ENCODE measurements around the gene ZNF75A.

ZNF75A gene

DNA sequence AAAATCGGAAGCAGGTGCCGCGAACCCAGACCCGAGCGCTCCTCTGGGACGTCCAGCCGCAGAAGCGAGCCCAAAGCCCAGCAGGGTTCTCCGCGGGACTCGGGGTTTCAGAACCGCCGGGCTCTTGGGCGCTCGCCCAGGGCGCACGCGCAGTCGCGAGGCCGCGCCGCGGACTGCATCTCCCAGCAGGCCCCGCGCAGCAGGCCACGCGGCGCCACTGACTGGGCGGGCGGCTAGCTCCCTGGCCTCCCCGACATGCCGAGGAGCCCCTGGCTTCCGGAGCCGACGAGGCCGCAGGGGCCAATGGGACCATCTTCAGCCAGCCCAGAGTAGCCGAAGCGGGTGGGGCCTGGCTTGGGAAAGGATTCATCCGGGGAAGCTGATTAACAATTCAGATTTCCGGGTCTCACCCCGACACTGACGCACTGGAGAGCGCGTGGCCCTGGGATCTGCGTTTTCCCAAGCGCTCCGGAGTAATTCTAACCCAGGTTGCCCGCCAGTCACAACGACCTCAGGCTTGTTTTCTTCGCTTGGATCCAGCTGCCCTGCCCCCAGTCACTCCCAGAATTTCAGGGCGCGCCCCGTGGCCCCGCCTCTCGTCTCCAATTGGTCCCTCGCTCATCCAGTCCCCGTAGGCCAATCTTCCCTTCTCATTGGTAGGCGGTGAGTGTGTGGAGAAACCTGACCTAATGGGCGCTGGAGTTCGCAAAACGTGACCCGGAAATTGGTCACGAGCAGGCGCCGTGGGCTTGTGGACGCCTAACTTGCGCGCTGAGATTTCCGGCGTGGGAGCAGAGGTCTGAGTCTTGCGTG, 22.4 kb upstream of the ZNF75A start, which contains the start of gene ZNF263:
Gene ZNF263 (plus strand): TSS at position 762 of the 813 bp plus-strand sequence. CDS start 328 bp downstream, outside the sequence.
- H3K27me3 ChIP-seq (ENCODE audit: control insufficient read depth in 3 of 3, insufficient read depth in 3 of 3, low read depth in 1 of 3, low read length in 3 of 3), result no peaks in the 10 kb centered on the region
- H2AK5ac ChIP-seq (ENCODE audit: low read depth, low read length), result peak within 1 kb of the TSS; percentile 96
- H4K8ac ChIP-seq (ENCODE audit: low read depth, low read length), result no peak within 1 kb of the TSS
- H2AFZ ChIP-seq (ENCODE audit: low read length), result peak within 1 kb of the TSS; percentile 90
- peak within 1 kb of the TSS; percentile 100 for H3K4me2 ChIP-seq (ENCODE audit: insufficient read depth, low read length, poor library complexity, severe bottlenecking)
- peak within 1 kb of the TSS; percentile 91 for H3K18ac ChIP-seq (ENCODE audit: low read length)
- H3K4me3 ChIP-seq (ENCODE audit: low read length in 2 of 2), result peak within 1 kb of the TSS; percentile 90 to 95
- peak within 1 kb of the TSS; percentile 11 for H2BK5ac ChIP-seq (ENCODE audit: low read length)
- no peak within 1 kb of the TSS for H2BK12ac ChIP-seq (ENCODE audit: low read length)
- DNase-seq (ENCODE audit: low spot score), result peak; percentile 91
- WGBS, 2 donors (ENCODE audit: extremely low coverage in 2 of 2, insufficient read length in 2 of 2, insufficient replicate concordance in 1 of 2), result no CpG with 5 or more reads among the region's 72 CpGs
- peak within 1 kb of the TSS; percentile 82 for H3K23ac ChIP-seq (ENCODE audit: low read depth, low read length, poor library complexity)
- H2BK120ac ChIP-seq (ENCODE audit: low read depth, low read length), result no peak within 1 kb of the TSS
- H3K79me1 ChIP-seq (ENCODE audit: low read depth, low read length), result peaks cover 16% of the 10 kb centered on the region
- peaks cover 10 to 17% of the 10 kb centered on the region in 2 donors for H3K9me3 ChIP-seq (replicated peaks in 1 of 2; ENCODE audit: control insufficient read depth in 2 of 2, insufficient read depth in 1 of 2, low read depth in 1 of 2, low read length in 2 of 2)
- peak within 1 kb of the TSS; percentile 98 for H3K27ac ChIP-seq (replicated peaks; ENCODE audit: low read length)
- H4K91ac ChIP-seq (ENCODE audit: low read depth, low read length, poor library complexity), result no peak within 1 kb of the TSS
- H2BK15ac ChIP-seq (ENCODE audit: low read length), result no peak within 1 kb of the TSS
- peak within 1 kb of the TSS; percentile 83 for H3K9ac ChIP-seq (ENCODE audit: low read depth, low read length, poor library complexity)
- peaks cover 8 to 12% of the 10 kb centered on the region in 2 donors for H3K4me1 ChIP-seq (ENCODE audit: control insufficient read depth in 2 of 2, insufficient read depth in 1 of 2, low read depth in 1 of 2, low read length in 2 of 2)
- peak within 1 kb of the TSS; percentile 42 for H3K4ac ChIP-seq (ENCODE audit: low read length)
- H3K36me3 ChIP-seq (replicated peaks in 1 of 2; ENCODE audit: control insufficient read depth in 2 of 2, insufficient read depth in 2 of 2, low read length in 2 of 2), result peaks cover 12 to 37% of the 10 kb centered on the region in 2 donors
- no peak within 1 kb of the TSS for H3K14ac ChIP-seq (ENCODE audit: low read length)

DNA sequence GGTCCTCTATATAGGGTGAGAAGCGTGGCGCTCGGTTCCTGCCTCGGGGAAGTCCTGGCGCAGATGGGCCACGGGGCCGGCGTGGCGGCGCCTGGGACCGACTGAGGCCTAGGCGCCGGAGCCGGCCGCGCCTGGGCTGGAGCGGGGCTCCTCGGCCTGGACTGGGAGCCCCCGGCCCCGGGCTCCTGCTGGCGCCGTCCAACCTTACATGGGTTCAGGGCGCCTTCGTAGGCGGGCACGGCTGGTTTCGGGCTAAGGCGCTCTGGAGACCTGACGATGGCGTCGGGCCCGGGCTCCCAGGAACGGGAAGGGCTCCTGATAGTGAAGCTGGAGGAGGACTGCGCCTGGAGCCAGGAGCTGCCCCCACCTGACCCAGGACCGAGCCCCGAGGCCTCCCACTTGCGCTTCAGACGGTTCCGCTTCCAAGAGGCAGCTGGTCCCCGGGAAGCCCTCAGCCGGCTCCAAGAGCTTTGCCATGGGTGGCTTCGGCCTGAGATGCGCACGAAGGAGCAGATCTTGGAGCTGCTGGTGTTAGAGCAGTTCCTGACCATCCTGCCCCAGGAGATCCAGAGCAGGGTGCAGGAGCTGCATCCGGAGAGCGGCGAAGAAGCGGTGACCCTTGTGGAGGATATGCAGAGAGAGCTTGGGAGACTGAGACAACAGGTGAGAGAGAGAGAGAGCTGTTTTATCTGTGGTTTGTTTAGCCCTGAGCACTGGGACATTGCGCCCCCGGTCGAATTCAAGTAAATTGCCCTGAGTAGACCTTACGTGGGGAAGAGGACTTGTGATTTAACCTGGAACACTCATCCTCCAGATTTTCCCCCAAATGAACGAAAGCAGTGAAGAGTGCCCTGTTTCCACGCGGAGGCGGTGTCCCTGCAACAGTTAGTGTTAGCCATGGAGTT, 21.5 kb upstream of the ZNF75A start:
- WGBS, 2 donors (ENCODE audit: extremely low coverage in 2 of 2, insufficient read length in 2 of 2, insufficient replicate concordance in 1 of 2), result no CpG with 5 or more reads among the region's 56 CpGs
- no peak for DNase-seq (ENCODE audit: low spot score)
- peak overlapping the region; percentile 90 for H2AFZ ChIP-seq (ENCODE audit: low read length)

DNA sequence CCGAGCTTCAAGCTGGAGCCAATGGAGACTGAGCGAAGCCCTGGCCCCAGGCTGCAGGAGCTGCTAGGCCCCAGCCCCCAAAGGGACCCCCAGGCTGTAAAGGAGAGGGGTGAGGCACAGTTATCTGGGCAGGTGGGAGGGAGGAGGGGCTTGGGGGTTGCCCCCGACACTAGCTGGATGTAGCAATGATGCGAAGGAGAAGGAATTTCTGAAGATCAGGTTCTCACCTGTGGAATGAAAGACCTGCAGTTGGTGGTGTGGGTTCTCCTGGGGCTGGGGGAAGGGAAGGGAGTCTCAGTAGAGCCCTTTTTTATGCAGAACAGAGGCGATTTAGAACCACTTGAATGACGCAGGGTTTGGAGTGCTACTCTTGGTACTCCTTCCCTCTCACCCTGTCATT, 20.2 kb upstream of the ZNF75A start:
- Histone ChIP-seq H3K36me3 (replicated peaks in 1 of 2; ENCODE audit: control insufficient read depth in 2 of 2, insufficient read depth in 2 of 2, low read length in 2 of 2) (peaks cover 30 to 58% of the 10 kb centered on the region in 2 donors), H3K4me1 (ENCODE audit: control insufficient read depth in 2 of 2, insufficient read depth in 1 of 2, low read depth in 1 of 2, low read length in 2 of 2) (peaks cover 8 to 12% of the 10 kb centered on the region in 2 donors), H4K8ac (ENCODE audit: low read depth, low read length) (no peak overlapping the region), H3K4me2 (ENCODE audit: insufficient read depth, low read length, poor library complexity, severe bottlenecking) (no peak overlapping the region), H2BK5ac (ENCODE audit: low read length) (no peak overlapping the region), H2BK12ac (ENCODE audit: low read length) (no peak overlapping the region), H2BK15ac (ENCODE audit: low read length) (no peak overlapping the region), H2AFZ (ENCODE audit: low read length) (no peak overlapping the region), H3K79me1 (ENCODE audit: low read depth, low read length) (peaks cover 16% of the 10 kb centered on the region), H3K18ac (ENCODE audit: low read length) (no peak overlapping the region), H3K4me3 (ENCODE audit: low read length in 2 of 2) (peak overlapping the region in 1 of 2 donors; percentile 95), H4K91ac (ENCODE audit: low read depth, low read length, poor library complexity) (no peak overlapping the region), H3K23ac (ENCODE audit: low read depth, low read length, poor library complexity) (no peak overlapping the region), H3K9ac (ENCODE audit: low read depth, low read length, poor library complexity) (no peak overlapping the region), H3K9me3 (replicated peaks in 1 of 2; ENCODE audit: control insufficient read depth in 2 of 2, insufficient read depth in 1 of 2, low read depth in 1 of 2, low read length in 2 of 2) (peaks cover 28 to 37% of the 10 kb centered on the region in 2 donors), H2AK5ac (ENCODE audit: low read depth, low read length) (no peak overlapping the region), H3K4ac (ENCODE audit: low read length) (no peak overlapping the region), H3K27ac (replicated peaks; ENCODE audit: low read length) (no peak overlapping the region), H2BK120ac (ENCODE audit: low read depth, low read length) (no peak overlapping the region), H3K27me3 (ENCODE audit: control insufficient read depth in 3 of 3, insufficient read depth in 3 of 3, low read depth in 1 of 3, low read length in 3 of 3) (no peaks in the 10 kb centered on the region), H3K14ac (ENCODE audit: low read length) (no peak overlapping the region)
- DNase-seq (ENCODE audit: low spot score), result no peak
- whole genome bisulfite sequencing, 2 donors (ENCODE audit: extremely low coverage in 2 of 2, insufficient read length in 2 of 2, insufficient replicate concordance in 1 of 2), result no CpG with 5 or more reads among the region's 6 CpGs

More for the DNA sequence above, 21.5 kb upstream of the ZNF75A start:
- Histone ChIP-seq H3K4ac (ENCODE audit: low read length) (no peak overlapping the region), H3K4me3 (ENCODE audit: low read length in 2 of 2) (peak overlapping the region; percentile 90 to 95), H3K9ac (ENCODE audit: low read depth, low read length, poor library complexity) (peak overlapping the region; percentile 83), H2BK12ac (ENCODE audit: low read length) (no peak overlapping the region), H2AK5ac (ENCODE audit: low read depth, low read length) (peak overlapping the region; percentile 96), H3K9me3 (replicated peaks in 1 of 2; ENCODE audit: control insufficient read depth in 2 of 2, insufficient read depth in 1 of 2, low read depth in 1 of 2, low read length in 2 of 2) (peaks cover 15 to 24% of the 10 kb centered on the region in 2 donors), H3K27me3 (ENCODE audit: control insufficient read depth in 3 of 3, insufficient read depth in 3 of 3, low read depth in 1 of 3, low read length in 3 of 3) (no peaks in the 10 kb centered on the region), H3K23ac (ENCODE audit: low read depth, low read length, poor library complexity) (peak overlapping the region; percentile 82), H3K79me1 (ENCODE audit: low read depth, low read length) (peaks cover 16% of the 10 kb centered on the region), H3K14ac (ENCODE audit: low read length) (no peak overlapping the region), H3K4me2 (ENCODE audit: insufficient read depth, low read length, poor library complexity, severe bottlenecking) (peak overlapping the region; percentile 100), H2BK120ac (ENCODE audit: low read depth, low read length) (no peak overlapping the region), H2BK5ac (ENCODE audit: low read length) (peak overlapping the region; percentile 11), H4K91ac (ENCODE audit: low read depth, low read length, poor library complexity) (no peak overlapping the region), H2BK15ac (ENCODE audit: low read length) (no peak overlapping the region), H4K8ac (ENCODE audit: low read depth, low read length) (no peak overlapping the region), H3K27ac (replicated peaks; ENCODE audit: low read length) (peak overlapping the region; percentile 60), H3K4me1 (ENCODE audit: control insufficient read depth in 2 of 2, insufficient read depth in 1 of 2, low read depth in 1 of 2, low read length in 2 of 2) (peaks cover 8 to 12% of the 10 kb centered on the region in 2 donors), H3K36me3 (replicated peaks in 1 of 2; ENCODE audit: control insufficient read depth in 2 of 2, insufficient read depth in 2 of 2, low read length in 2 of 2) (peaks cover 17 to 44% of the 10 kb centered on the region in 2 donors), H3K18ac (ENCODE audit: low read length) (peak overlapping the region; percentile 55)
